HCT116 (cell line): ENCODE measurements around the gene SPATA17. TPM values are rescaled to one million over a fixed set of nuclear protein-coding genes. Genes with fewer than 3 reads are reported as not detected.

Experiments
- ATAC-seq: fragments of 200-7000 bp; cut with Tn5 transposase; 2 replicates; pipeline ENCODE4 v1.9.1; 2020; ENCODE audit warnings: mild to moderate bottlenecking, moderate library complexity
- BruUV-seq: library from RNA; stranded (reverse); fragments of 400-500 nt; replicated peaks from 2 replicates; lab custom pipeline; 2021; lab: Mats Ljungman, UMichigan
- CTCF ChIA-PET: fragments of 300-600 bp; sonication (Branson Sonifier 250); formaldehyde crosslinking; loops from one replicate; lab custom pipeline; 2021; ENCODE audit warnings: antibody characterized with exemption; lab: Charles Lee
- POLR2A ChIA-PET: fragments of 300-600, 350-600 bp; sonication (Branson Sonifier 250); formaldehyde crosslinking; loops from one replicate; lab custom pipeline; 2021; ENCODE audit warnings: antibody characterized with exemption; lab: Charles Lee
- RAD21 ChIA-PET, 2 experiments: fragments of 300-600 bp; sonication (Branson Sonifier 250); formaldehyde crosslinking; loops; one replicate each; lab custom pipeline; 2023; ENCODE audit warnings: low total read pairs in 2 of 2; ENCODE audit not compliant: uncharacterized antibody in 2 of 2, unreplicated experiment in 2 of 2, low non-redundant PET in 1 of 2; lab: Charles Lee
- DNase-seq: peaks from one replicate; pipeline ENCODE4 v3.0.0-alpha.2; 2010; ENCODE audit warnings: low read depth, low spot score
- H2AFZ ChIP-seq: fragments of 200-600 bp; shearing (Covaris generic), sonication (generic); 2 replicates; pipeline ENCODE4 v1.6.1; 2017; ENCODE audit warnings: low read depth, mixed run types, mixed read lengths, antibody characterized with exemption, low read length; ENCODE audit not compliant: poor library complexity, severe bottlenecking
- H3K27ac ChIP-seq: 2 replicates; pipeline ENCODE4 v1.5.1; 2012; ENCODE audit warnings: low read depth, low read length
- H3K27me3 ChIP-seq: fragments of 200-600 bp; sonication (generic); 2 replicates; pipeline ENCODE4 v1.6.1; 2016; ENCODE audit warnings: mixed run types, low read length, mixed read lengths; ENCODE audit not compliant: insufficient read depth
- H3K36me3 ChIP-seq, 2 experiments: fragments of 200-500 bp in 1 of 2; fragments of 200-600 bp in 1 of 2; sonication (Bioruptor generic) in 1 of 2; sonication (generic) in 1 of 2; 2 replicates each; pipeline versions ENCODE4 v1.5.1 to v1.6.1; 2014 to 2016; ENCODE audit warnings: low read length in 2 of 2, inconsistent platforms in 1 of 2, mixed read lengths in 1 of 2, mixed run types in 1 of 2; ENCODE audit not compliant: insufficient read depth in 2 of 2, control insufficient read depth in 1 of 2
- H3K4me1 ChIP-seq, 2 experiments: fragments of 200-600 bp in 1 of 2; sonication (generic) in 1 of 2; 2 replicates each; pipeline versions ENCODE4 v1.5.1 to v1.6.1; 2012 to 2017; ENCODE audit warnings: low read length in 2 of 2, inconsistent platforms in 1 of 2, mild to moderate bottlenecking in 1 of 2, mixed read lengths in 1 of 2, mixed run types in 1 of 2, moderate library complexity in 1 of 2; ENCODE audit not compliant: insufficient read depth in 2 of 2, control insufficient read depth in 1 of 2
- H3K4me2 ChIP-seq: fragments of 200-600 bp; sonication (generic); 2 replicates; pipeline ENCODE4 v1.6.1; 2017; ENCODE audit warnings: mixed run types, low read length, mixed read lengths
- H3K4me3 ChIP-seq, 2 experiments: fragments of 200-600 bp in 1 of 2; sonication (generic) in 1 of 2; replicated peaks in 1 of 2; 2 replicates each; pipeline ENCODE4 v1.5.1; 2011 to 2016; ENCODE audit warnings: low read length in 2 of 2, control low read depth in 1 of 2, low read depth in 1 of 2, mild to moderate bottlenecking in 1 of 2, mixed read lengths in 1 of 2, mixed run types in 1 of 2
- H3K79me2 ChIP-seq: fragments of 200-600 bp; sonication (generic); 2 replicates; pipeline ENCODE4 v1.6.1; 2017; ENCODE audit warnings: mild to moderate bottlenecking, mixed run types, low read length, moderate library complexity, mixed read lengths; ENCODE audit not compliant: insufficient read depth
- H3K9ac ChIP-seq: fragments of 200-600 bp; sonication (generic); 2 replicates; pipeline ENCODE4 v1.6.1; 2016; ENCODE audit warnings: low read length, mixed read lengths
- H3K9me2 ChIP-seq: fragments of 200-600 bp; sonication (generic), shearing (Covaris generic); 2 replicates; pipeline ENCODE4 v1.6.1; 2017; ENCODE audit warnings: mixed run types, mild to moderate bottlenecking, moderate library complexity; ENCODE audit not compliant: insufficient read depth
- H3K9me3 ChIP-seq, 2 experiments: fragments of 200-500 bp in 1 of 2; fragments of 200-600 bp in 1 of 2; sonication (Bioruptor generic) in 1 of 2; sonication (generic) in 1 of 2; 2 replicates each; pipeline ENCODE4 v1.6.1; 2014 to 2017; ENCODE audit warnings: low read length in 2 of 2, mixed read lengths in 2 of 2, inconsistent platforms in 1 of 2, low read depth in 1 of 2, mild to moderate bottlenecking in 1 of 2, mixed run types in 1 of 2, moderate library complexity in 1 of 2; ENCODE audit not compliant: control insufficient read depth in 1 of 2, insufficient read depth in 1 of 2
- H4K20me1 ChIP-seq: fragments of 200-600 bp; sonication (generic), shearing (Covaris generic); 2 replicates; pipeline ENCODE4 v1.6.1; 2017; ENCODE audit warnings: mixed run types, mild to moderate bottlenecking, moderate library complexity; ENCODE audit not compliant: insufficient read depth
- CBX3 ChIP-seq: IDR thresholded peaks from 2 replicates; pipeline ENCODE4 v1.6.1; 2012; ENCODE audit warnings: low read depth
- EGR1 ChIP-seq: IDR thresholded peaks from 2 replicates; pipeline ENCODE4 v1.6.1; 2012; ENCODE audit warnings: low read depth
- ELF1 ChIP-seq: IDR thresholded peaks from 2 replicates; pipeline ENCODE4 v1.6.1; 2012; ENCODE audit warnings: low read depth, borderline replicate concordance
- JUND ChIP-seq: IDR thresholded peaks from 2 replicates; pipeline ENCODE4 v1.6.1; 2012
- POLR2A ChIP-seq: IDR thresholded peaks from 2 replicates; pipeline ENCODE4 v1.7.0; 2011; ENCODE audit warnings: borderline replicate concordance; ENCODE audit not compliant: insufficient read depth, insufficient read length; ENCODE audit errors: extremely low read depth
- POLR2AphosphoS5 ChIP-seq: IDR thresholded peaks from 2 replicates; pipeline ENCODE4 v1.6.1; 2011; ENCODE audit warnings: mild to moderate bottlenecking, low read depth, low read length, moderate library complexity
- RAD21 ChIP-seq: IDR thresholded peaks from 2 replicates; pipeline ENCODE4 v1.6.1; 2012; ENCODE audit warnings: low read depth, mild to moderate bottlenecking
- SP1 ChIP-seq: IDR thresholded peaks from 2 replicates; pipeline ENCODE4 v1.6.1; 2012; ENCODE audit warnings: low read depth
- TCF7L2 ChIP-seq: IDR thresholded peaks from 2 replicates; pipeline ENCODE4 v1.7.0; 2011; ENCODE audit warnings: borderline replicate concordance, inconsistent platforms; ENCODE audit not compliant: insufficient read depth, insufficient read length; ENCODE audit errors: extremely low read depth
- YY1 ChIP-seq: IDR thresholded peaks from 2 replicates; pipeline ENCODE4 v1.6.1; 2011; ENCODE audit warnings: low read length, low read depth, moderate library complexity, mild to moderate bottlenecking; ENCODE audit not compliant: insufficient replicate concordance; ENCODE audit errors: extremely low read depth
- ZFX ChIP-seq: fragments of 450-650 bp; IDR thresholded peaks from 2 replicates; pipeline ENCODE4 v1.6.1; 2017
- intact Hi-C: fragments of 100-400 bp; cut with micrococcal nuclease; formaldehyde crosslinking; loops from 2 replicates; pipeline ENCODE4 v1.10.0; 2022
- total RNA-seq: library from RNA; stranded (reverse); gene quantifications from one replicate; pipeline ENCODE4 v1.2.1, GENCODE V29; 2021; ENCODE audit not compliant: unreplicated experiment
- TF ChIP-seq, protein P1 (sequence below), 3 experiments: fragments of 200-600 bp in 1 of 3; sonication (generic) in 1 of 3; IDR thresholded peaks in 2 of 3; conservative IDR thresholded peaks in 1 of 3; 2 replicates each; pipeline ENCODE4 v1.5.1; 2012 to 2017; ENCODE audit warnings: low read depth in 2 of 3, low read length in 2 of 3, antibody characterized with exemption in 1 of 3, borderline replicate concordance in 1 of 3, control low read depth in 1 of 3, mild to moderate bottlenecking in 1 of 3, mixed read lengths in 1 of 3, mixed run types in 1 of 3, moderate library complexity in 1 of 3; ENCODE audit not compliant: insufficient read depth in 1 of 3
- TF ChIP-seq, protein P2 (sequence below): IDR thresholded peaks from 2 replicates; pipeline ENCODE4 v1.6.1; 2012
- TF ChIP-seq, protein P3 (sequence below): IDR thresholded peaks from 2 replicates; pipeline ENCODE4 v1.6.1; 2012; ENCODE audit warnings: low read depth
- TF ChIP-seq, protein P4 (sequence below): IDR thresholded peaks from 2 replicates; pipeline ENCODE4 v1.6.1; 2012

SPATA17 gene
- total RNA-seq, 1 experiment from 2014 or later = 2.5 TPM

DNA sequence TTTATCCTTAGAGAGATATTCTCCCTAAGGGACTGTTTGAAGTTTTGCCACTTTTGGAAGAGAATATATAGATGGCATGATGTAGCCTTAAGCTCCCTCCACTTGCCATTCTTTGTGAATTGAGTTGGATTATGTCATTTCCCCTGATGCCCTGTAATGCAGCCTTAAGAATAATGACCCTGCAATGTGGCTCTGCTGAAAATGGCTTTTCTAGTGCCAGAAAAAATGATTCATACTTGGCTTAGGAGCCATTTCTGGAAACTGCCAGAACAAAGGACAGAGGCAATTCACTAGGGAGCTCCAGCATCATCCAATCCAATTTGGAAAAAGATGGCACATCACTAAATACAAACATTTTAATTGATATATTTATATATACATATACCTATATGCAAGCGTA lies 265.3 kb downstream of the SPATA17 start:
- Histone ChIP-seq H4K20me1 (no peaks in the 10 kb centered on the region), H3K4me1 (no peaks in the 10 kb centered on the region), H3K9me3 (no peaks in the 10 kb centered on the region), H3K9me2 (no peaks in the 10 kb centered on the region), H2AFZ (no peak overlapping the region), H3K27me3 (0 out of 2 replicates have a peak, but pooled peaks cover 4% of the 10 kb centered on the region), H3K9ac (no peak overlapping the region), H3K79me2 (no peaks in the 10 kb centered on the region), H3K4me3 (no peak overlapping the region), H3K27ac (no peak overlapping the region), H3K36me3 (no peaks in the 10 kb centered on the region), H3K4me2 (no peak overlapping the region)
- BruUV-seq = no TSS peak
- ChIA-PET CTCF (no interaction called here), RAD21 (no interaction called here), POLR2A (no interaction called here)
- DNase-seq (no peak), ATAC-seq (no peak)
- intact Hi-C loops = no loop called here
- TF ChIP-seq, protein P1, sequence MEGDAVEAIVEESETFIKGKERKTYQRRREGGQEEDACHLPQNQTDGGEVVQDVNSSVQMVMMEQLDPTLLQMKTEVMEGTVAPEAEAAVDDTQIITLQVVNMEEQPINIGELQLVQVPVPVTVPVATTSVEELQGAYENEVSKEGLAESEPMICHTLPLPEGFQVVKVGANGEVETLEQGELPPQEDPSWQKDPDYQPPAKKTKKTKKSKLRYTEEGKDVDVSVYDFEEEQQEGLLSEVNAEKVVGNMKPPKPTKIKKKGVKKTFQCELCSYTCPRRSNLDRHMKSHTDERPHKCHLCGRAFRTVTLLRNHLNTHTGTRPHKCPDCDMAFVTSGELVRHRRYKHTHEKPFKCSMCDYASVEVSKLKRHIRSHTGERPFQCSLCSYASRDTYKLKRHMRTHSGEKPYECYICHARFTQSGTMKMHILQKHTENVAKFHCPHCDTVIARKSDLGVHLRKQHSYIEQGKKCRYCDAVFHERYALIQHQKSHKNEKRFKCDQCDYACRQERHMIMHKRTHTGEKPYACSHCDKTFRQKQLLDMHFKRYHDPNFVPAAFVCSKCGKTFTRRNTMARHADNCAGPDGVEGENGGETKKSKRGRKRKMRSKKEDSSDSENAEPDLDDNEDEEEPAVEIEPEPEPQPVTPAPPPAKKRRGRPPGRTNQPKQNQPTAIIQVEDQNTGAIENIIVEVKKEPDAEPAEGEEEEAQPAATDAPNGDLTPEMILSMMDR (IDR thresholded peaks at IDR 0.05 in 2 of 3, conservative IDR thresholded peaks at IDR 0.05 in 1 of 3; ENCODE audit: borderline replicate concordance in 1 of 3, insufficient read depth in 1 of 3, low read depth in 2 of 3, low read length in 2 of 3) = no peak
- TF ChIP-seq, protein P2, sequence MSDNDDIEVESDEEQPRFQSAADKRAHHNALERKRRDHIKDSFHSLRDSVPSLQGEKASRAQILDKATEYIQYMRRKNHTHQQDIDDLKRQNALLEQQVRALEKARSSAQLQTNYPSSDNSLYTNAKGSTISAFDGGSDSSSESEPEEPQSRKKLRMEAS = no peak
- no peak for TF ChIP-seq POLR2AphosphoS5
- no peak for TF ChIP-seq RAD21
- TF ChIP-seq SP1 = no peak
- no peak for TF ChIP-seq CBX3
- TF ChIP-seq POLR2A = no peak
- TF ChIP-seq TCF7L2 = no peak
- no peak for TF ChIP-seq ELF1
- no peak for TF ChIP-seq ZFX
- TF ChIP-seq EGR1 = no peak
- TF ChIP-seq, protein P3, sequence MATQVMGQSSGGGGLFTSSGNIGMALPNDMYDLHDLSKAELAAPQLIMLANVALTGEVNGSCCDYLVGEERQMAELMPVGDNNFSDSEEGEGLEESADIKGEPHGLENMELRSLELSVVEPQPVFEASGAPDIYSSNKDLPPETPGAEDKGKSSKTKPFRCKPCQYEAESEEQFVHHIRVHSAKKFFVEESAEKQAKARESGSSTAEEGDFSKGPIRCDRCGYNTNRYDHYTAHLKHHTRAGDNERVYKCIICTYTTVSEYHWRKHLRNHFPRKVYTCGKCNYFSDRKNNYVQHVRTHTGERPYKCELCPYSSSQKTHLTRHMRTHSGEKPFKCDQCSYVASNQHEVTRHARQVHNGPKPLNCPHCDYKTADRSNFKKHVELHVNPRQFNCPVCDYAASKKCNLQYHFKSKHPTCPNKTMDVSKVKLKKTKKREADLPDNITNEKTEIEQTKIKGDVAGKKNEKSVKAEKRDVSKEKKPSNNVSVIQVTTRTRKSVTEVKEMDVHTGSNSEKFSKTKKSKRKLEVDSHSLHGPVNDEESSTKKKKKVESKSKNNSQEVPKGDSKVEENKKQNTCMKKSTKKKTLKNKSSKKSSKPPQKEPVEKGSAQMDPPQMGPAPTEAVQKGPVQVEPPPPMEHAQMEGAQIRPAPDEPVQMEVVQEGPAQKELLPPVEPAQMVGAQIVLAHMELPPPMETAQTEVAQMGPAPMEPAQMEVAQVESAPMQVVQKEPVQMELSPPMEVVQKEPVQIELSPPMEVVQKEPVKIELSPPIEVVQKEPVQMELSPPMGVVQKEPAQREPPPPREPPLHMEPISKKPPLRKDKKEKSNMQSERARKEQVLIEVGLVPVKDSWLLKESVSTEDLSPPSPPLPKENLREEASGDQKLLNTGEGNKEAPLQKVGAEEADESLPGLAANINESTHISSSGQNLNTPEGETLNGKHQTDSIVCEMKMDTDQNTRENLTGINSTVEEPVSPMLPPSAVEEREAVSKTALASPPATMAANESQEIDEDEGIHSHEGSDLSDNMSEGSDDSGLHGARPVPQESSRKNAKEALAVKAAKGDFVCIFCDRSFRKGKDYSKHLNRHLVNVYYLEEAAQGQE = no peak
- no peak for TF ChIP-seq YY1
- TF ChIP-seq JUND = no peak
- TF ChIP-seq, protein P4, sequence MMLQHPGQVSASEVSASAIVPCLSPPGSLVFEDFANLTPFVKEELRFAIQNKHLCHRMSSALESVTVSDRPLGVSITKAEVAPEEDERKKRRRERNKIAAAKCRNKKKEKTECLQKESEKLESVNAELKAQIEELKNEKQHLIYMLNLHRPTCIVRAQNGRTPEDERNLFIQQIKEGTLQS = no peak
